ENCODE results near the gene ZNF256. TPM values are rescaled to one million over a fixed set of nuclear protein-coding genes. Genes with fewer than 3 reads are reported as not detected.

Gene ZNF256
- total RNA-seq, 4 donors from 2014 or later, result 0.93 to 2.6 (median 1.4) TPM

DNA sequence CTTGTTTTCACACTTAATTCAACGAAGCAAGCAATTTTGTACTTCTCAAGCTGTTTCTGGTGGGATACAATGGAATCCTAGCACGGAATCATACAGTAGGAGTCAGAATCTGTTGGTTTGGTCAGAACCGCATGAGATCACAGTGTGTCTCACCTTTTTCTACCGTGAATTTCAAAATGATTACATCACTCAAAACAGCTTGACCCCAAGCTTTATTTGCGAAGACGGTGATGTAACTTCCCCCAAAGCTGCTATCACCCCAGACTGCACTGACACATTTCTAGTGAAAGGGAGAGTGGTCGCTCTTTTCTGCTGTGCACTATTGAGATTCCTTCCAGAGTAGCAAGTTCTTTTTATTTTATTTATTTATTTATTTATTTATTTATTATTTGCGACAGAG, 17.3 kb upstream of the ZNF256 start:
- Histone ChIP-seq H3K4me1 (no peaks in the 10 kb centered on the region), H3K27ac (no peak overlapping the region), H3K36me3 (peaks cover 3 to 56% of the 10 kb centered on the region in 2 donors), H3K27me3 (no peaks in the 10 kb centered on the region), H3K4me3 (peak overlapping the region in 1 of 4 donors; percentile 13), H3K9me3 (peaks cover 7 to 50% (median 14%) of the 10 kb centered on the region in 3 donors)
- in situ Hi-C loops (cut with MboI; ENCODE audit: low sequenced_read_pairs in 4 of 4), result no loop called here
- intact Hi-C loops (cut with DNase I; ENCODE audit: low total_unique reads), result no loop called here
- DNase-seq (no peak), ATAC-seq (no peak)
- TF ChIP-seq CTCF (IDR thresholded peaks at IDR 0.05 in 4 of 5, conservative IDR thresholded peaks at IDR 0.05 in 1 of 5) (no peak), POLR2A (IDR thresholded peaks at IDR 0.05) (no peak)

GRCh38 chr19:57961785-57962184, 14.3 kb upstream of the ZNF256 start:
- intact Hi-C loops (cut with DNase I; ENCODE audit: low total_unique reads) (no loop called here), in situ Hi-C loops (cut with MboI; ENCODE audit: low sequenced_read_pairs in 4 of 4) (no loop called here)
- TF ChIP-seq POLR2A (IDR thresholded peaks at IDR 0.05), result no peak
- TF ChIP-seq CTCF (IDR thresholded peaks at IDR 0.05 in 4 of 5, conservative IDR thresholded peaks at IDR 0.05 in 1 of 5), result no peak
- H3K4me3 ChIP-seq, result no peak overlapping the region
- no peak overlapping the region for H3K27ac ChIP-seq
- H3K4me1 ChIP-seq, result no peaks in the 10 kb centered on the region
- no peak for DNase-seq
- H3K27me3 ChIP-seq, result no peaks in the 10 kb centered on the region
- peaks cover 6 to 57% (median 7%) of the 10 kb centered on the region in 3 donors for H3K9me3 ChIP-seq
- no peak for ATAC-seq
- peaks cover 0 to 49% of the 10 kb centered on the region in 2 donors for H3K36me3 ChIP-seq

DNA sequence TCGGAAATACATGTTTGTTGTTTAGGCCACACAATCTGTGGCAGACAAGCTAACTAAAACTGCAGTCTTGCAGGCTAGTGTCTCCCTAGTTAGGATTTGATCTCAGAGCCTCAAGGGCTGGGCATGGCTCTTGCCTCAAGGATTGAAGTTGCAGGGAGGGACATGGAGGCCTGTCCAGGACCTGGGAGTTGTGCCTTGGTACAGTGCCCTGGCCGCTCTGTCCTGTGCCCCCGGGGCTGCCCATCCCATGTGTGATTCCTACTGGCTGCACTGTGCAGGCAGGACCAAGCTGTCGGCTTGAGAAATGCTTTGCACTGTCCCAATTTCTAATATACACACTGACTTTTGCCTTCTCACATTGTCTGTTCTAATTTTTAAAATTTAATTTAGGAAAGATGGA, 7.5 kb upstream of the ZNF256 start:
- intact Hi-C loops (cut with DNase I; ENCODE audit: low total_unique reads), result no loop called here
- in situ Hi-C loops (cut with MboI; ENCODE audit: low sequenced_read_pairs in 4 of 4), result no loop called here
- H3K27ac ChIP-seq, result no peak overlapping the region
- peaks cover 0 to 23% (median 0%) of the 10 kb centered on the region in 3 donors for H3K9me3 ChIP-seq
- H3K4me1 ChIP-seq, result no peaks in the 10 kb centered on the region
- ATAC-seq, result no peak
- no peak overlapping the region for H3K4me3 ChIP-seq
- TF ChIP-seq POLR2A (IDR thresholded peaks at IDR 0.05), result no peak
- TF ChIP-seq CTCF (IDR thresholded peaks at IDR 0.05 in 4 of 5, conservative IDR thresholded peaks at IDR 0.05 in 1 of 5), result no peak
- DNase-seq, result no peak
- no peaks in the 10 kb centered on the region for H3K27me3 ChIP-seq
- peaks cover 0 to 10% of the 10 kb centered on the region in 2 donors for H3K36me3 ChIP-seq

GRCh38 chr19:57949702-57950101, 2.2 kb upstream of the ZNF256 start:
- Histone ChIP-seq H3K4me1 (peaks cover 7 to 8% of the 10 kb centered on the region in 2 donors), H3K27me3 (no peaks in the 10 kb centered on the region), H3K4me3 (no peak overlapping the region), H3K9me3 (peaks cover 0 to 7% (median 0%) of the 10 kb centered on the region in 3 donors), H3K36me3 (peaks cover 0 to 7% of the 10 kb centered on the region in 2 donors), H3K27ac (no peak overlapping the region)
- DNase-seq (no peak), ATAC-seq (no peak)
- intact Hi-C loops (cut with DNase I; ENCODE audit: low total_unique reads) (loop anchor here (5.0 kb wide), 2 partner anchors 53 to 372 kb away; partner anchors contain the start of genes ZNF416 and ZNF606), in situ Hi-C loops (cut with MboI; ENCODE audit: low sequenced_read_pairs in 4 of 4) (no loop called here)
- no peak for TF ChIP-seq POLR2A (IDR thresholded peaks at IDR 0.05)
- TF ChIP-seq CTCF (IDR thresholded peaks at IDR 0.05 in 4 of 5, conservative IDR thresholded peaks at IDR 0.05 in 1 of 5), result no peak

DNA sequence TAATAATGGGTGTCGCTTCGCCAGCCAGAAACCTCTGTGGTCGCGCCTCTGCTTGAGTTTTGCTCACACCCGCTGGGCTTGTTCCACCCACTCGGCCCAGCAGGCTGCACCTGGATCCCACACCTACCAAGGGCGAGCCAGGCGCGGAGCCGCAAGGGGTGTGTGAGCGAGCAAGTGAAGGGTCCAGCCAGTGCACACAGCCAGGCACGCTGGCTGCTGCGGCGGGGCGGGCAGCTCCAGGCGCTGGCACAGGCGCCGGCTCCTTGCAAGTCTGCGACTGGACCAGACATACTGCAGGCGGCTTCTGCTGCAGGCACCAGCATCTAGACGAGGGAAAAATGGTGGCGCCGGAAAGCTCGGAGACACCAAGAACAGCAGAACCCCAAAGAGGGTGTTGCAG, 1.8 kb upstream of the ZNF256 start:
- Histone ChIP-seq H3K4me1 (peaks cover 7 to 8% of the 10 kb centered on the region in 2 donors), H3K27ac (no peak overlapping the region), H3K36me3 (peaks cover 0 to 9% of the 10 kb centered on the region in 2 donors), H3K9me3 (peaks cover 0 to 7% (median 0%) of the 10 kb centered on the region in 3 donors), H3K4me3 (no peak overlapping the region), H3K27me3 (no peaks in the 10 kb centered on the region)
- DNase-seq (no peak), ATAC-seq (no peak)
- TF ChIP-seq POLR2A (IDR thresholded peaks at IDR 0.05) (no peak), CTCF (IDR thresholded peaks at IDR 0.05 in 4 of 5, conservative IDR thresholded peaks at IDR 0.05 in 1 of 5) (no peak)
- in situ Hi-C loops (cut with MboI; ENCODE audit: low sequenced_read_pairs in 4 of 4), result no loop called here
- intact Hi-C loops (cut with DNase I; ENCODE audit: low total_unique reads), result loop anchor here (5.0 kb wide), 2 partner anchors 53 to 372 kb away; partner anchors contain the start of genes ZNF416 and ZNF606

Measured in gastrocnemius medialis (tissue), 4 donors.